ENCODE results near the gene KPTN.

The KPTN gene

DNA sequence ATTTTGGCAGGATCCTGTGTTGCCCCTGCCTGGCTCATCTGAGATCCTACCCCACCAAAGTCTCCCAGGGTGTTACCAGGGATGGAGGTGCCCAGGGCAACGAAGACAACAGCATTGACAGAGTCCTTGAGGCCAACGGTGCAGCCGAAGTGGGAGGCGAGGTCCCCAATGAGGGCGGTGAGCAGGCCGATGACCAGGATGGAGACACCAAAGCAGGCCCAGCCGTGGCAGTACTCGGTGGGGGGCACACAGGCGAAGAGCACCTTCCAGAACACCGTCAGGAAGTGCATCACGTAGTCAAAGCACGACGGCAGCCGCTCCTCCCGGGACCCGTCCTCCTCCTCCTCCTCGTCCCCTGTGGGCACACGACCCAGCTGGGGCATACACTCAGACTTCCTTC, 51.9 kb downstream of the KPTN start:
- DNase-seq = no peak

DNA sequence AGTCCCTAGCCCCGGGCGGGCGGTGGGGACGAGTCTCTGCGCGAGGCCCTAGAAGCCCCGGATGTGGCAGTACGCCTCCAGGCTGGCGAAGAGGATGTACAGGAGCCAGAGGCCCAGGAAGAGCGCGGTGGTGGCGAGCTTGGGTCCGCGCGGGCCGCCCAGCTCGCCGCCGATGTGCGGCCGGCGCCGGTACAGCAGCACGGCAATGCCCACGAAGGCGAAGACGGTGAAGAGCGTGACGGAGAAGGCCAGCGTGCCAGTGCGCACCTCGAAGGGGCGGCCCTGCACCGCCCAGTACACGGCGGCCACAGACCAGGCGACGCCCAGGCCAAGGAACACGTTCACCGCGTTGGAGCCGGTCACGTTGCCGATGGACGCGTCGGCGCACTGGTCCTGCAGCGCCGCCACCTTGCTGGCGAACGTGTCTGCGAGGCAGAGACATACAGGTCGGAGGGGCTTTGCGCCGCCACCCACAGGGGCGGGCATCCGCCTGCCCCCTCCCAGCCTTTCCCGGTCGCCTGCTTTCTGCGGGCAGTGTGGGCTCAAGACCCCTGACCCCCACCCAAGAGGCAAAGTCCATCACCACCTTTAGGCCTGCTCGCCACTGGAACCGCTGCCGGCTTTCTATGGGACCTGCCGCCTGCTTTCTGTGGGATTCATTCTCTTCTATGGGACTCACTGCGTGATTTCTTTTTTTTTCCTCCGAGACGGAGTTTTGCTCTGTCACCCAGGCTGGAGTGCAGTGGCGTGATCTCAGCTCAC, 53.8 kb downstream of the KPTN start:
- DNase-seq = peak; percentile 44

DNA sequence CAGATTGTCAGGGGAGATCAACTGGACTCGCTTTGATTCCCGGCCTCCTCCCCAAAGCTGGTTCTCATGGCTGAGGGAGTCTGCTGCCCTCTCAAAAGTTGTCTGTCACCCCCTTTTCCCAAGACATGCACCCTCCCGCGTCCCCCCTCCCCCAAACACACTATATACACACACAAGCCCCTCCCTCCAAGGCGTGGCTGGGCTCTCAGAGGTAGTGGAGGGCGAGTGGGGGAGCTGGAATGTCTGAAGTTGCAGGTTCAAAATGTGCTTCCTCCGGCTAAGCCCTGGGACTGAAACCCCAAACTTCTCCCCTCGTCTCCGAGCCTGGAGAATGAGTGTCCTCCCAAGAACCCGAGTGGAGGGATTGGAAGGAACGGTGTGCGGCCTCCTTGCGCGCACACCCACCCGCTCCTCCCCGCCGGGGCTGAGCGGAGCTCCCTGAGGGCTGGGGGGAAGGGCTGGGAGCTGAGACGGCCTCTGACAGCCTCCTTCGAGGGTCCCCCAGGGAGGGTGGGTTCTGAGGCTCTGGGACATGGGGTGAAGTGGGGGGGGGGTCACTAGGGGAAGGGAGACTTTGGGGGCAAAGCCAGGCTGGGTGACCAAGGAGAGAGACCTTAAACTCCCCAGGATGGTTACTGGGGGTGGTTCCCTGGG, 54.8 kb downstream of the KPTN start:
- DNase-seq = no peak

DNA sequence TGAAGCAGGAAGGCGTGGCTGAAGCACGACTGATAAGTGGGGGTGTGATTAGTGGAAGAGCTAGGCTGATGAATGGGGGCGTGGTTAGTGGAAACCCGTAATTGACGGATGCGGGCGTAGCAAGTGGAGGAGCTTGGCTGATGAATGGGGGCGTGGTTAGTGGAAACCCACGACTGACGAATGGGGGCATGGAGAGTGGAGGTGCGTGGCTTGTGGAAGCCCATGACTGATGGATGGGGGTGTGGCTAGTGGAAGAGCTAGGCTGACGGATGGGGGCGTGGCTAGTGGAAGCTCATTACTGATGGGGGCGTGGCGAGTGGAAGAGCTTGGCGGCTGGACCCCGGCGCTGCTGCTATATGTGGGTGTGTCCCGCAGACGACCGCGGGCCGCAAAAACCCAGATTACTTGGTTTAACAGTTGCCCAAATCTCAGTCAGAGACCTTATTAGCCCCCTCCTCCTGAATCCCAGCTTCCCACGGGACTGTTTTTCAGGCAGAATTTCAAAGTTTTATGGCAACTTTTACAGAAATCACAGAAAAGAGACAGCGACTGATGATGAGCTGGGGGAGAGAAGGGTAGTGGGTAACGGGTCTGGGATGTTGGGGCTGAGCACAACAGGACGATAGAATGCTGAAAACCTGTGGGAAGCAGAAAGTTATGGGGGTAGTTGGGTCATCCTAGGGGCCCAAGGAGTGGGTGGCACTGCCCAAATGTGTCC, 55.7 kb downstream of the KPTN start:
- DNase-seq = peak; percentile 93

DNA sequence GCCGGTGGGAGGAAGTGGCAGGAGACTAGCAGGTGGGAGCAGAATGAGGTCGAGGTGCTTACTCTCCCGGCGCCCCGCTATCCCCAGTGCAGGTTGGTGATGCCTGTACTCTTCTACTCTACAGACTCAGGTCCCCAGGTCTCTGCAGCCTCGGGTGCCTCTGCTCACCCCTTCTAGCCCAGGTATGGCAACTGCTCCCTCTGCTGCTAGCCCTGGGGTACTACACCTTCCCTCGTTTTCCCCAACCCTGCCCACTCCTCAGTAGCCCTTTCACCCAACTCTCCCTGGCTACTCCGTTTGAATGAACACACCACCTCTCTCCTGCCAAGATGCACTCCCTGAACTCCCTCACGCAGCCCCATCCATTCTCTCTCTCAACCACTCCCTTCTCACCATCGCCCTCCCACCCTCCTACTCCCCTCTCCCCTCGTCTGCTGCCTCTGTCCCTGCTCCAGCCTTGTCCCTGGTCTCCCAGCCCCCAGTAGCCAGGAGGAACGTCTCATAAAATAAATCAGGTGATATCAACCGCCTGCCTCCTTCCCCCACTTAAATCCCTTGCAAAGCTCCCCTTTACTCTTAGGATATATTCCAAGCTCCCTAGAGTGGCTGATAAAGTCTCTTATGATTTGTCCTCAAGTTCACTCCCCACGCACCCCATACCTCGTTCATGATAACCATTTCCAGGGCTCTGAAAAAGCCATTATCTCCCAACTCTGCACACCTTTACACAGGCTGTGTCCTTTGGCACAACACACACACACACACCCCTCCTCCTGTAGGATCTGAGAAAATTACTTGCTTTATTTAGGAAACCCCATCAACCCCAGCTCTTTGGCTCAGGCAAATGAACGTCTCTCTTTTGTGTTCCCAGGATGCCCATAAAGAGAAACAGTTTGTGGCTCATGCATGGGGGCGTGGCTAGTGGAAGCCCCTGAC, 56.5 kb downstream of the KPTN start:
- peak; percentile 81 for DNase-seq

All from activated CD4-positive, alpha-beta T cell treated with anti-CD3 and anti-CD28 coated beads, Interleukin-2, Interleukin-6, amounts not matched to agents 100 ng/mL and 50 ng/mL, durations not matched to agents 16 hours and 8 hours (primary cell).